WTC11 (cell line): ENCODE data around the gene KRTAP25-1. TPM values are rescaled to one million over a fixed set of nuclear protein-coding genes. Genes with fewer than 3 reads are reported as not detected.

Experiments used
- ATAC-seq: fragments of 200-7000 bp; cut with Tn5 transposase; 2 replicates; pipeline ENCODE4 v1.10.0; 2021; ENCODE audit warnings: mild to moderate bottlenecking, moderate library complexity
- CTCF ChIA-PET: fragments of 300-600 bp; sonication (Branson Sonifier 250); formaldehyde crosslinking; loops from one replicate; lab custom pipeline; 2021; ENCODE audit warnings: antibody characterized with exemption; lab: Charles Lee
- POLR2A ChIA-PET: fragments of 350-600 bp; sonication (Branson Sonifier 250); formaldehyde crosslinking; loops from one replicate; lab custom pipeline; 2021; ENCODE audit warnings: antibody characterized with exemption; lab: Charles Lee
- DNase-seq: peaks from one replicate; pipeline ENCODE4 v3.0.0; 2021; ENCODE audit warnings: low spot score
- H3K27ac Mint-ChIP-seq: 2 replicates; pipeline ENCODE4 v1.8.0; 2021; ENCODE audit warnings: mixed read lengths
- H3K27me3 Mint-ChIP-seq: 2 replicates; pipeline ENCODE4 v1.8.0; 2021; ENCODE audit warnings: low read depth, mild to moderate bottlenecking, moderate library complexity, mixed read lengths
- H3K36me3 Mint-ChIP-seq: 2 replicates; pipeline ENCODE4 v1.8.0; 2021; ENCODE audit warnings: mixed read lengths
- H3K4me1 Mint-ChIP-seq: 2 replicates; pipeline ENCODE4 v1.8.0; 2022; ENCODE audit warnings: mixed read lengths
- H3K4me3 Mint-ChIP-seq: 2 replicates; pipeline ENCODE4 v1.8.0; 2021; ENCODE audit warnings: mild to moderate bottlenecking, moderate library complexity, mixed read lengths
- H3K9me3 Mint-ChIP-seq: 2 replicates; pipeline ENCODE4 v1.8.0; 2021; ENCODE audit warnings: mixed read lengths
- ATF1 ChIP-seq: sonication (generic); formaldehyde crosslinking; IDR thresholded peaks from 2 replicates; pipeline ENCODE4 v1.8.1; 2023; ENCODE audit warnings: mild to moderate bottlenecking, moderate library complexity, missing genetic modification reagents
- CREB1 ChIP-seq: sonication (generic); formaldehyde crosslinking; IDR thresholded peaks from 2 replicates; pipeline ENCODE4 v1.8.0; 2023; ENCODE audit warnings: mild to moderate bottlenecking, missing genetic modification reagents
- ELF4 ChIP-seq: sonication (generic); formaldehyde crosslinking; IDR thresholded peaks from 2 replicates; pipeline ENCODE4 v1.8.1; 2022; ENCODE audit warnings: low read depth, mild to moderate bottlenecking, moderate library complexity, missing genetic modification reagents
- ETV6 ChIP-seq: sonication (generic); formaldehyde crosslinking; IDR thresholded peaks from 2 replicates; pipeline ENCODE4 v1.8.1; 2022; ENCODE audit warnings: mild to moderate bottlenecking, missing genetic modification reagents
- FOXJ3 ChIP-seq: sonication (generic); formaldehyde crosslinking; IDR thresholded peaks from 2 replicates; pipeline ENCODE4 v1.9.0; 2021; ENCODE audit warnings: missing genetic modification reagents, mild to moderate bottlenecking, borderline replicate concordance
- FOXP1 ChIP-seq: sonication (generic); formaldehyde crosslinking; IDR thresholded peaks from 2 replicates; pipeline ENCODE4 v1.8.0; 2022; ENCODE audit warnings: missing genetic modification reagents, mild to moderate bottlenecking, moderate library complexity, borderline replicate concordance
- GABPB1 ChIP-seq: sonication (generic); formaldehyde crosslinking; IDR thresholded peaks from 2 replicates; pipeline ENCODE4 v1.8.1; 2023; ENCODE audit warnings: mild to moderate bottlenecking, missing genetic modification reagents
- IRF2 ChIP-seq: sonication (generic); formaldehyde crosslinking; IDR thresholded peaks from 2 replicates; pipeline ENCODE4 v1.8.0; 2022; ENCODE audit warnings: low read depth, missing genetic modification reagents, borderline replicate concordance
- MXD4 ChIP-seq: fragments of 250-450 bp; sonication (Bioruptor Pico); IDR thresholded peaks from 2 replicates; pipeline ENCODE4 v1.8.0; 2021; ENCODE audit warnings: mild to moderate bottlenecking, moderate library complexity, borderline replicate concordance
- NFE2L1 ChIP-seq: sonication (generic); formaldehyde crosslinking; IDR thresholded peaks from 2 replicates; pipeline ENCODE4 v1.8.1; 2023; ENCODE audit warnings: missing genetic modification reagents
- RELA ChIP-seq: sonication (generic); formaldehyde crosslinking; IDR thresholded peaks from 2 replicates; pipeline ENCODE4 v1.8.1; 2022; ENCODE audit warnings: missing genetic modification reagents, mild to moderate bottlenecking, borderline replicate concordance
- SMAD3 ChIP-seq: sonication (generic); formaldehyde crosslinking; IDR thresholded peaks from 2 replicates; pipeline ENCODE4 v1.8.0; 2022; ENCODE audit warnings: missing genetic modification reagents, mild to moderate bottlenecking, borderline replicate concordance
- TEAD4 ChIP-seq: sonication (generic); formaldehyde crosslinking; IDR thresholded peaks from 2 replicates; pipeline ENCODE4 v1.8.0; 2022; ENCODE audit warnings: mild to moderate bottlenecking, missing genetic modification reagents
- ZNF138 ChIP-seq: sonication (generic); formaldehyde crosslinking; conservative IDR thresholded peaks from 2 replicates; pipeline ENCODE4 v1.8.1; 2022; ENCODE audit warnings: mild to moderate bottlenecking, moderate library complexity, missing genetic modification reagents
- ZNF396 ChIP-seq: fragments of 250-450 bp; sonication (Bioruptor Pico); IDR thresholded peaks from 2 replicates; pipeline ENCODE4 v1.8.0; 2021; ENCODE audit warnings: mild to moderate bottlenecking, moderate library complexity, borderline replicate concordance
- total RNA-seq: library from RNA; stranded (reverse); gene quantifications from 3 replicates; pipeline ENCODE4 v1.2.3, GENCODE V29; 2021
- TF ChIP-seq, protein P1 (sequence below): sonication (generic); formaldehyde crosslinking; IDR thresholded peaks from 2 replicates; pipeline ENCODE4 v1.8.1; 2023; ENCODE audit warnings: mild to moderate bottlenecking, missing genetic modification reagents, borderline replicate concordance
- TF ChIP-seq, protein P2 (sequence below): sonication (generic); formaldehyde crosslinking; IDR thresholded peaks from 2 replicates; pipeline ENCODE4 v1.8.1; 2022; ENCODE audit warnings: mild to moderate bottlenecking, moderate library complexity, missing genetic modification reagents
- TF ChIP-seq, protein P3 (sequence below): sonication (generic); formaldehyde crosslinking; IDR thresholded peaks from 2 replicates; pipeline ENCODE4 v1.8.0; 2022; ENCODE audit warnings: missing genetic modification reagents
- TF ChIP-seq, protein P4 (sequence below): sonication (generic); formaldehyde crosslinking; IDR thresholded peaks from 2 replicates; pipeline ENCODE4 v1.8.1; 2023; ENCODE audit warnings: mild to moderate bottlenecking, missing genetic modification reagents
- TF ChIP-seq, protein P5 (sequence below): sonication (generic); formaldehyde crosslinking; IDR thresholded peaks from 2 replicates; pipeline ENCODE4 v1.8.1; 2023; ENCODE audit warnings: mild to moderate bottlenecking, missing genetic modification reagents, moderate library complexity
- TF ChIP-seq, protein P6 (sequence below): sonication (generic); formaldehyde crosslinking; IDR thresholded peaks from 2 replicates; pipeline ENCODE4 v1.8.1; 2022; ENCODE audit warnings: mild to moderate bottlenecking, missing genetic modification reagents, moderate library complexity, borderline replicate concordance
- TF ChIP-seq, protein P7 (sequence below): sonication (generic); formaldehyde crosslinking; IDR thresholded peaks from 2 replicates; pipeline ENCODE4 v1.8.1; 2022; ENCODE audit warnings: low read depth, missing genetic modification reagents, borderline replicate concordance
- TF ChIP-seq, protein P8 (sequence below): fragments of 250-450 bp; sonication (Bioruptor Pico); conservative IDR thresholded peaks from 2 replicates; pipeline ENCODE4 v1.9.0; 2021; ENCODE audit warnings: mild to moderate bottlenecking

KRTAP25-1 gene
- total RNA-seq, 1 experiment from 2014 or later: not detected

DNA sequence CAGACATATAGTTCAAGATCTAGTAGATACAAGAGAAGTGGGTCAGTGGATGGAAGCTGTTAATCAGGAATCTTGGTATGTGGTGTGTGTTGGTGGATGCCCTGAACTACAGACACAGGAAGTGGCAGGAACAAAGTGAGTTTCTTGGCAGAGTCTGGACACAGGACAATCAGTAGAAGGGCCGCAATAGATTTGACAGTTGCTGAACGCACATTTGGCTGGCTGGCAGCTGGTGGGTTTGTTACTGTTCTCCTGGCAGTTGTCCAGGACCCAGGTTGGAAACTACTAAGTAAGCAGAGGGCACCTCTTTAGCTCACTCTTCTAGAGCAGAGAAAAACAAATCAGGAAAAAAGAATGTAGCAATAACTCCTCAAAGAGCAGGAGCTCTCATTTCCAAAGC is 17.6 kb upstream of the KRTAP25-1 start (continued):
- TF ChIP-seq, protein P1, sequence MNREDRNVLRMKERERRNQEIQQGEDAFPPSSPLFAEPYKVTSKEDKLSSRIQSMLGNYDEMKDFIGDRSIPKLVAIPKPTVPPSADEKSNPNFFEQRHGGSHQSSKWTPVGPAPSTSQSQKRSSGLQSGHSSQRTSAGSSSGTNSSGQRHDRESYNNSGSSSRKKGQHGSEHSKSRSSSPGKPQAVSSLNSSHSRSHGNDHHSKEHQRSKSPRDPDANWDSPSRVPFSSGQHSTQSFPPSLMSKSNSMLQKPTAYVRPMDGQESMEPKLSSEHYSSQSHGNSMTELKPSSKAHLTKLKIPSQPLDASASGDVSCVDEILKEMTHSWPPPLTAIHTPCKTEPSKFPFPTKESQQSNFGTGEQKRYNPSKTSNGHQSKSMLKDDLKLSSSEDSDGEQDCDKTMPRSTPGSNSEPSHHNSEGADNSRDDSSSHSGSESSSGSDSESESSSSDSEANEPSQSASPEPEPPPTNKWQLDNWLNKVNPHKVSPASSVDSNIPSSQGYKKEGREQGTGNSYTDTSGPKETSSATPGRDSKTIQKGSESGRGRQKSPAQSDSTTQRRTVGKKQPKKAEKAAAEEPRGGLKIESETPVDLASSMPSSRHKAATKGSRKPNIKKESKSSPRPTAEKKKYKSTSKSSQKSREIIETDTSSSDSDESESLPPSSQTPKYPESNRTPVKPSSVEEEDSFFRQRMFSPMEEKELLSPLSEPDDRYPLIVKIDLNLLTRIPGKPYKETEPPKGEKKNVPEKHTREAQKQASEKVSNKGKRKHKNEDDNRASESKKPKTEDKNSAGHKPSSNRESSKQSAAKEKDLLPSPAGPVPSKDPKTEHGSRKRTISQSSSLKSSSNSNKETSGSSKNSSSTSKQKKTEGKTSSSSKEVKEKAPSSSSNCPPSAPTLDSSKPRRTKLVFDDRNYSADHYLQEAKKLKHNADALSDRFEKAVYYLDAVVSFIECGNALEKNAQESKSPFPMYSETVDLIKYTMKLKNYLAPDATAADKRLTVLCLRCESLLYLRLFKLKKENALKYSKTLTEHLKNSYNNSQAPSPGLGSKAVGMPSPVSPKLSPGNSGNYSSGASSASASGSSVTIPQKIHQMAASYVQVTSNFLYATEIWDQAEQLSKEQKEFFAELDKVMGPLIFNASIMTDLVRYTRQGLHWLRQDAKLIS (CRISPR knock-in tag): no peak
- TF ChIP-seq FOXP1: no peak
- TF ChIP-seq, protein P2, sequence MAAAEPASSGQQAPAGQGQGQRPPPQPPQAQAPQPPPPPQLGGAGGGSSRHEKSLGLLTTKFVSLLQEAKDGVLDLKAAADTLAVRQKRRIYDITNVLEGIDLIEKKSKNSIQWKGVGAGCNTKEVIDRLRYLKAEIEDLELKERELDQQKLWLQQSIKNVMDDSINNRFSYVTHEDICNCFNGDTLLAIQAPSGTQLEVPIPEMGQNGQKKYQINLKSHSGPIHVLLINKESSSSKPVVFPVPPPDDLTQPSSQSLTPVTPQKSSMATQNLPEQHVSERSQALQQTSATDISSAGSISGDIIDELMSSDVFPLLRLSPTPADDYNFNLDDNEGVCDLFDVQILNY (CRISPR knock-in tag): no peak
- TF ChIP-seq, protein P3, sequence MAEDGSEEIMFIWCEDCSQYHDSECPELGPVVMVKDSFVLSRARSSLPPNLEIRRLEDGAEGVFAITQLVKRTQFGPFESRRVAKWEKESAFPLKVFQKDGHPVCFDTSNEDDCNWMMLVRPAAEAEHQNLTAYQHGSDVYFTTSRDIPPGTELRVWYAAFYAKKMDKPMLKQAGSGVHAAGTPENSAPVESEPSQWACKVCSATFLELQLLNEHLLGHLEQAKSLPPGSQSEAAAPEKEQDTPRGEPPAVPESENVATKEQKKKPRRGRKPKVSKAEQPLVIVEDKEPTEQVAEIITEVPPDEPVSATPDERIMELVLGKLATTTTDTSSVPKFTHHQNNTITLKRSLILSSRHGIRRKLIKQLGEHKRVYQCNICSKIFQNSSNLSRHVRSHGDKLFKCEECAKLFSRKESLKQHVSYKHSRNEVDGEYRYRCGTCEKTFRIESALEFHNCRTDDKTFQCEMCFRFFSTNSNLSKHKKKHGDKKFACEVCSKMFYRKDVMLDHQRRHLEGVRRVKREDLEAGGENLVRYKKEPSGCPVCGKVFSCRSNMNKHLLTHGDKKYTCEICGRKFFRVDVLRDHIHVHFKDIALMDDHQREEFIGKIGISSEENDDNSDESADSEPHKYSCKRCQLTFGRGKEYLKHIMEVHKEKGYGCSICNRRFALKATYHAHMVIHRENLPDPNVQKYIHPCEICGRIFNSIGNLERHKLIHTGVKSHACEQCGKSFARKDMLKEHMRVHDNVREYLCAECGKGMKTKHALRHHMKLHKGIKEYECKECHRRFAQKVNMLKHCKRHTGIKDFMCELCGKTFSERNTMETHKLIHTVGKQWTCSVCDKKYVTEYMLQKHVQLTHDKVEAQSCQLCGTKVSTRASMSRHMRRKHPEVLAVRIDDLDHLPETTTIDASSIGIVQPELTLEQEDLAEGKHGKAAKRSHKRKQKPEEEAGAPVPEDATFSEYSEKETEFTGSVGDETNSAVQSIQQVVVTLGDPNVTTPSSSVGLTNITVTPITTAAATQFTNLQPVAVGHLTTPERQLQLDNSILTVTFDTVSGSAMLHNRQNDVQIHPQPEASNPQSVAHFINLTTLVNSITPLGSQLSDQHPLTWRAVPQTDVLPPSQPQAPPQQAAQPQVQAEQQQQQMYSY: no peak
- TF ChIP-seq, protein P4, sequence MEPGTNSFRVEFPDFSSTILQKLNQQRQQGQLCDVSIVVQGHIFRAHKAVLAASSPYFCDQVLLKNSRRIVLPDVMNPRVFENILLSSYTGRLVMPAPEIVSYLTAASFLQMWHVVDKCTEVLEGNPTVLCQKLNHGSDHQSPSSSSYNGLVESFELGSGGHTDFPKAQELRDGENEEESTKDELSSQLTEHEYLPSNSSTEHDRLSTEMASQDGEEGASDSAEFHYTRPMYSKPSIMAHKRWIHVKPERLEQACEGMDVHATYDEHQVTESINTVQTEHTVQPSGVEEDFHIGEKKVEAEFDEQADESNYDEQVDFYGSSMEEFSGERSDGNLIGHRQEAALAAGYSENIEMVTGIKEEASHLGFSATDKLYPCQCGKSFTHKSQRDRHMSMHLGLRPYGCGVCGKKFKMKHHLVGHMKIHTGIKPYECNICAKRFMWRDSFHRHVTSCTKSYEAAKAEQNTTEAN: no peak
- TF ChIP-seq SMAD3 (CRISPR knock-in tag): no peak
- TF ChIP-seq RELA: no peak
- TF ChIP-seq ATF1 (CRISPR knock-in tag): no peak
- TF ChIP-seq, protein P5, sequence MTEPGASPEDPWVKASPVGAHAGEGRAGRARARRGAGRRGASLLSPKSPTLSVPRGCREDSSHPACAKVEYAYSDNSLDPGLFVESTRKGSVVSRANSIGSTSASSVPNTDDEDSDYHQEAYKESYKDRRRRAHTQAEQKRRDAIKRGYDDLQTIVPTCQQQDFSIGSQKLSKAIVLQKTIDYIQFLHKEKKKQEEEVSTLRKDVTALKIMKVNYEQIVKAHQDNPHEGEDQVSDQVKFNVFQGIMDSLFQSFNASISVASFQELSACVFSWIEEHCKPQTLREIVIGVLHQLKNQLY (CRISPR knock-in tag): no peak
- TF ChIP-seq, protein P6, sequence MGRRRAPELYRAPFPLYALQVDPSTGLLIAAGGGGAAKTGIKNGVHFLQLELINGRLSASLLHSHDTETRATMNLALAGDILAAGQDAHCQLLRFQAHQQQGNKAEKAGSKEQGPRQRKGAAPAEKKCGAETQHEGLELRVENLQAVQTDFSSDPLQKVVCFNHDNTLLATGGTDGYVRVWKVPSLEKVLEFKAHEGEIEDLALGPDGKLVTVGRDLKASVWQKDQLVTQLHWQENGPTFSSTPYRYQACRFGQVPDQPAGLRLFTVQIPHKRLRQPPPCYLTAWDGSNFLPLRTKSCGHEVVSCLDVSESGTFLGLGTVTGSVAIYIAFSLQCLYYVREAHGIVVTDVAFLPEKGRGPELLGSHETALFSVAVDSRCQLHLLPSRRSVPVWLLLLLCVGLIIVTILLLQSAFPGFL: no peak
- no peak for TF ChIP-seq MXD4 (CRISPR knock-in tag)

DNA sequence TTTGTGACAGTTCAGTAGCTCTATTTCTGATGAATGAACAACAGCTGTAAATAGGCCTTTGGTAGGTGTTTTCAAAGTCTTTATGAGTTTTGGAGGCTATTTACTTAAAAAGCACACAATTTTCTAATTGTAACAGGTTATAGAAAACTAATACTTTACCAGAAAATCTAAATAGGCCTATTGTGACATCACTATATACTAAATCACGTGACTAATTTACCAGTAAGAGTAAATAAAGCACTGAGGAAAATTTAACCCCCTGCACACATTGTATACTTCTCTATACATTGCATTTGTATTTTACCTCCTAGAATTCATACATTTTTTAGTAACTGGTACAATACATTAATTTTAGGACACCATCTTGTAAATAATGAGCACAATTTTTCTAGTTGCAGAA is 15.8 kb upstream of the KRTAP25-1 start:
- DNase-seq (no peak), ATAC-seq (no peak)
- H3K36me3 Mint-ChIP-seq: no peaks in the 10 kb centered on the region
- no peaks in the 10 kb centered on the region for H3K4me1 Mint-ChIP-seq
- no peaks in the 10 kb centered on the region for H3K9me3 Mint-ChIP-seq
- CTCF ChIA-PET: no interaction called here
- POLR2A ChIA-PET: no interaction called here
- no peak overlapping the region for H3K27ac Mint-ChIP-seq
- no peak overlapping the region for H3K4me3 Mint-ChIP-seq
- H3K27me3 Mint-ChIP-seq: no peaks in the 10 kb centered on the region
- TF ChIP-seq IRF2 (CRISPR knock-in tag): no peak
- TF ChIP-seq ZNF138 (CRISPR knock-in tag): no peak
- no peak for TF ChIP-seq NFE2L1 (CRISPR knock-in tag)
- no peak for TF ChIP-seq FOXJ3 (CRISPR knock-in tag)
- no peak for TF ChIP-seq TEAD4 (CRISPR knock-in tag)
- no peak for TF ChIP-seq ETV6 (CRISPR knock-in tag)
- no peak for TF ChIP-seq GABPB1 (CRISPR knock-in tag)
- TF ChIP-seq CREB1 (CRISPR knock-in tag): no peak
- TF ChIP-seq, protein P7, sequence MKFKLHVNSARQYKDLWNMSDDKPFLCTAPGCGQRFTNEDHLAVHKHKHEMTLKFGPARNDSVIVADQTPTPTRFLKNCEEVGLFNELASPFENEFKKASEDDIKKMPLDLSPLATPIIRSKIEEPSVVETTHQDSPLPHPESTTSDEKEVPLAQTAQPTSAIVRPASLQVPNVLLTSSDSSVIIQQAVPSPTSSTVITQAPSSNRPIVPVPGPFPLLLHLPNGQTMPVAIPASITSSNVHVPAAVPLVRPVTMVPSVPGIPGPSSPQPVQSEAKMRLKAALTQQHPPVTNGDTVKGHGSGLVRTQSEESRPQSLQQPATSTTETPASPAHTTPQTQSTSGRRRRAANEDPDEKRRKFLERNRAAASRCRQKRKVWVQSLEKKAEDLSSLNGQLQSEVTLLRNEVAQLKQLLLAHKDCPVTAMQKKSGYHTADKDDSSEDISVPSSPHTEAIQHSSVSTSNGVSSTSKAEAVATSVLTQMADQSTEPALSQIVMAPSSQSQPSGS: no peak
- TF ChIP-seq, protein P8, sequence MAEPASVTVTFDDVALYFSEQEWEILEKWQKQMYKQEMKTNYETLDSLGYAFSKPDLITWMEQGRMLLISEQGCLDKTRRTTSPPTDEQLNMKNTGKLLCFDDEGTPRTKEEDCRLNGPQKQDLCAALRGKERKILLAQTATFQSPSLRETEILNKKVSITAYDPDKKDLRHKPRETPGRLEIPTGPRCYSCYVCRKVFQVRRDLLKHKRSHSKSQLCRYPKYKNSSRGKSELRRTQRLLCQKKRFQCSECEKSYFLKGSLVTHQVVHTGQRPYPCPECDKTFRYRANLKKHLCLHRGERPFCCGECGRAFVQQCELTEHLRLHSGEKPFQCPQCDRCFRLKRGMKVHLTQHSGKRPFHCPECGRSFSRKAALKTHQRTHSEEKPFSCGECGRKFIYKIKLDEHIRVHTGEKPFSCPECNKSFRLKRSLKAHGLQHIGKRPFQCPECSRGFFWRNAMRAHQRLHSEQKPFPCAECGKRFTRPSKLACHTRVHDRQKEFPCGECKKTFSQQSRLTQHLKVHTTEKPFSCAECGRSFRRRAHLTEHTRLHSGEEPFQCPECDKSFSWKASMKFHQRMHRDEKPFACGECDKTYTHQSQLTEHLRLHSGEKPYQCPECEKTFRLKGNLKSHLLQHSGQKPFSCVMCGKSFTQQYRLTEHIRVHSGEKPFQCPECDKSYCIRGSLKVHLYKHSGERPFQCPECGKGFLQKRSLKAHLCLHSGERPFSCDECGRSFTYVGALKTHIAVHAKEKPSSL: no peak
- TF ChIP-seq ZNF396 (CRISPR knock-in tag): no peak
- no peak for TF ChIP-seq ELF4
